Loucy (cell line): ENCODE results near the gene SERPINB7.
A peak's percentile ranks its signal among the peaks of the same experiment; 100 is the strongest.

ENCODE experiments used
- H2AFZ ChIP-seq: fragments of 200-600 bp; sonication (generic); 2 replicates; pipeline ENCODE4 v1.6.0; 2016; ENCODE audit warnings: antibody characterized with exemption, mild to moderate bottlenecking, low read length, moderate library complexity
- H3F3A ChIP-seq: fragments of 200-600 bp; 2 replicates; pipeline ENCODE4 v1.6.0; 2016; ENCODE audit warnings: antibody characterized with exemption, low read depth, mild to moderate bottlenecking
- H3K27me3 ChIP-seq: fragments of 200-600 bp; sonication (generic); 2 replicates; pipeline ENCODE4 v1.6.1; 2014; ENCODE audit warnings: low read length, mild to moderate bottlenecking; ENCODE audit not compliant: insufficient read depth, poor library complexity, severe bottlenecking
- H3K36me3 ChIP-seq: fragments of 200-600 bp; sonication (generic); 2 replicates; pipeline ENCODE4 v1.6.1; 2016; ENCODE audit warnings: low read length; ENCODE audit not compliant: insufficient read depth
- H3K4me1 ChIP-seq: fragments of 200-600 bp; sonication (generic); 2 replicates; pipeline ENCODE4 v1.5.1; 2014; ENCODE audit warnings: low read length, mild to moderate bottlenecking; ENCODE audit not compliant: insufficient read depth, poor library complexity, severe bottlenecking
- H3K4me2 ChIP-seq: fragments of 200-600 bp; sonication (generic); 2 replicates; pipeline ENCODE4 v1.6.0; 2014; ENCODE audit warnings: antibody characterized with exemption, low read length, low read depth, mild to moderate bottlenecking; ENCODE audit not compliant: poor library complexity, severe bottlenecking
- H3K4me3 ChIP-seq: fragments of 200-600 bp; sonication (generic); 2 replicates; pipeline ENCODE4 v1.5.1; 2014; ENCODE audit warnings: low read length, mild to moderate bottlenecking, mixed read lengths; ENCODE audit not compliant: poor library complexity, severe bottlenecking
- H3K79me2 ChIP-seq: fragments of 200-600 bp; sonication (generic); 2 replicates; pipeline ENCODE4 v1.6.1; 2014; ENCODE audit warnings: low read length; ENCODE audit not compliant: insufficient read depth
- H3K9ac ChIP-seq: fragments of 200-600 bp; sonication (generic); 2 replicates; pipeline ENCODE4 v1.6.0; 2014; ENCODE audit warnings: mild to moderate bottlenecking, low read depth, low read length, moderate library complexity; ENCODE audit not compliant: poor library complexity, severe bottlenecking
- H3K9me2 ChIP-seq: fragments of 200-600 bp; sonication (generic); replicated peaks from 2 replicates; pipeline ENCODE4 v1.6.1; 2016; ENCODE audit warnings: low read depth, low read length, mixed read lengths
- H3K9me3 ChIP-seq: fragments of 200-600 bp; sonication (generic); 2 replicates; pipeline ENCODE4 v1.6.1; 2014; ENCODE audit warnings: mild to moderate bottlenecking, antibody characterized with exemption, low read length, low read depth; ENCODE audit not compliant: insufficient read depth
- H4K20me1 ChIP-seq: fragments of 200-600 bp; sonication (generic); 2 replicates; pipeline ENCODE4 v1.6.0; 2014; ENCODE audit warnings: antibody characterized with exemption, low read length, mild to moderate bottlenecking; ENCODE audit not compliant: insufficient read depth, poor library complexity, severe bottlenecking
- CTCF ChIP-seq: fragments of 200-600 bp; sonication (generic); conservative IDR thresholded peaks from 2 replicates; pipeline ENCODE4 v1.5.1; 2014; ENCODE audit warnings: mild to moderate bottlenecking, antibody characterized with exemption, low read length
- EZH2phosphoT487 ChIP-seq: fragments of 200-600 bp; IDR thresholded peaks from 2 replicates; pipeline ENCODE4 v1.6.1; 2018; ENCODE audit warnings: antibody characterized with exemption, mild to moderate bottlenecking, moderate library complexity, borderline replicate concordance

Gene SERPINB7

GRCh38 chr18:63848159-63848558 lies 72.9 kb downstream of the SERPINB7 start:
- peak overlapping the region; percentile 38; the same call in 1 of the 2 replicates for H2AFZ ChIP-seq

GRCh38 chr18:63850020-63850419 lies 74.8 kb downstream of the SERPINB7 start:
- H3K4me3 ChIP-seq = no peak overlapping the region
- H3K4me1 ChIP-seq = no peaks in the 10 kb centered on the region
- H3K9me3 ChIP-seq = no peaks in the 10 kb centered on the region
- H3K27me3 ChIP-seq = no peaks in the 10 kb centered on the region
- no peak overlapping the region for H3K4me2 ChIP-seq
- H3K79me2 ChIP-seq = no peaks in the 10 kb centered on the region
- no peaks in the 10 kb centered on the region for H4K20me1 ChIP-seq
- H3K9ac ChIP-seq = no peak overlapping the region
- TF ChIP-seq EZH2phosphoT487 = no peak
- TF ChIP-seq CTCF = peak; percentile 69
- H2AFZ ChIP-seq = no peak overlapping the region
- no peaks in the 10 kb centered on the region for H3K36me3 ChIP-seq
- H3K9me2 ChIP-seq = no peaks in the 10 kb centered on the region
- H3F3A ChIP-seq = no peaks in the 10 kb centered on the region

More at GRCh38 chr18:63848159-63848558, 72.9 kb downstream of the SERPINB7 start:
- Histone ChIP-seq H3K27me3 (no peaks in the 10 kb centered on the region), H3F3A (no peaks in the 10 kb centered on the region), H3K4me1 (no peaks in the 10 kb centered on the region), H3K4me2 (no peak overlapping the region), H4K20me1 (no peaks in the 10 kb centered on the region), H3K9me3 (no peaks in the 10 kb centered on the region), H3K79me2 (no peaks in the 10 kb centered on the region), H3K9ac (no peak overlapping the region), H3K4me3 (no peak overlapping the region), H3K9me2 (no peaks in the 10 kb centered on the region), H3K36me3 (no peaks in the 10 kb centered on the region)
- no peak for TF ChIP-seq EZH2phosphoT487
- TF ChIP-seq CTCF = peak; percentile 73

- no peak for TF ChIP-seq EZH2phosphoT487
- TF ChIP-seq CTCF = no peak
- H3K9me3 ChIP-seq = no peaks in the 10 kb centered on the region
- no peaks in the 10 kb centered on the region for H3K9me2 ChIP-seq
- no peak overlapping the region for H3K9ac ChIP-seq
- no peak overlapping the region for H2AFZ ChIP-seq
- H3K4me3 ChIP-seq = no peak overlapping the region
- H3K79me2 ChIP-seq = no peaks in the 10 kb centered on the region
- no peaks in the 10 kb centered on the region for H3K27me3 ChIP-seq
- H3F3A ChIP-seq = no peaks in the 10 kb centered on the region
- H3K4me1 ChIP-seq = no peaks in the 10 kb centered on the region
- no peak overlapping the region for H3K4me2 ChIP-seq
- no peaks in the 10 kb centered on the region for H3K36me3 ChIP-seq
- H4K20me1 ChIP-seq = no peaks in the 10 kb centered on the region
These were observed 75.4 kb downstream of the SERPINB7 start for GRCh38 chr18:63850636-63851035.
